Fibroblast of lung (primary cell): Measurements from ENCODE around the gene PAM16.

Experiments used
- EZH2 ChIP-seq: IDR thresholded peaks from 2 replicates; pipeline ENCODE4 v1.5.1; 2012; ENCODE audit warnings: low read length, control low read depth, mild to moderate bottlenecking; ENCODE audit errors: missing control alignments
- TF ChIP-seq, protein P1 (sequence below), 2 donors: IDR thresholded peaks in 1 of 2; conservative IDR thresholded peaks in 1 of 2; 1 replicate in 1 of 2; 2 replicates in 1 of 2; pipeline ENCODE4 v1.5.1; 2011 to 2012; ENCODE audit warnings: low read length in 2 of 2, control low read depth in 1 of 2, inconsistent platforms in 1 of 2, low read depth in 1 of 2, mild to moderate bottlenecking in 1 of 2

DNA sequence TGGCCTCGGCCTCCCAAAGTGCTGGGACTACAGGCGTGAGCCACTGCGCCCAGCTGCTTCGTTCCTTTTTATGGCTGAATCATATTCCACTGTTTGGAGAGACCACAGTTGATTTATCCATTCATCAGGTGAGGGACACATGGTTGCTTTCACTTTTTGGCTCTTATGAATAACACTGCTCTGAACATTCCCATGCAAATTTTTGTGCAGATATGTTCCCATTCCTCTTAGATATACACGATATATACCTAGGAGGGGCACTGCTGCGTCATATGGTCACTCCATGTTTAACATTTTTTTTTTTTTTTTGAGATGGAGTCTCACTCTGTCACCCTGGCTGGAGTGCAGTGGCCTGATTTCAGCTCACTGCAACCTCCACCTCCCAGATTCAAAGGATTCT is 49.2 kb downstream of the PAM16 start:
- TF ChIP-seq, protein P1, sequence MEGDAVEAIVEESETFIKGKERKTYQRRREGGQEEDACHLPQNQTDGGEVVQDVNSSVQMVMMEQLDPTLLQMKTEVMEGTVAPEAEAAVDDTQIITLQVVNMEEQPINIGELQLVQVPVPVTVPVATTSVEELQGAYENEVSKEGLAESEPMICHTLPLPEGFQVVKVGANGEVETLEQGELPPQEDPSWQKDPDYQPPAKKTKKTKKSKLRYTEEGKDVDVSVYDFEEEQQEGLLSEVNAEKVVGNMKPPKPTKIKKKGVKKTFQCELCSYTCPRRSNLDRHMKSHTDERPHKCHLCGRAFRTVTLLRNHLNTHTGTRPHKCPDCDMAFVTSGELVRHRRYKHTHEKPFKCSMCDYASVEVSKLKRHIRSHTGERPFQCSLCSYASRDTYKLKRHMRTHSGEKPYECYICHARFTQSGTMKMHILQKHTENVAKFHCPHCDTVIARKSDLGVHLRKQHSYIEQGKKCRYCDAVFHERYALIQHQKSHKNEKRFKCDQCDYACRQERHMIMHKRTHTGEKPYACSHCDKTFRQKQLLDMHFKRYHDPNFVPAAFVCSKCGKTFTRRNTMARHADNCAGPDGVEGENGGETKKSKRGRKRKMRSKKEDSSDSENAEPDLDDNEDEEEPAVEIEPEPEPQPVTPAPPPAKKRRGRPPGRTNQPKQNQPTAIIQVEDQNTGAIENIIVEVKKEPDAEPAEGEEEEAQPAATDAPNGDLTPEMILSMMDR (conservative IDR thresholded peaks at IDR 0.05 in 1 of 2, IDR thresholded peaks at IDR 0.05 in 1 of 2; ENCODE audit: low read depth in 1 of 2, low read length in 2 of 2), result no peak
- no peak for TF ChIP-seq EZH2
